HCT116 (cell line): ENCODE results near the gene TLR3. TPM values are rescaled to one million over a fixed set of nuclear protein-coding genes. Genes with fewer than 3 reads are reported as not detected.

Source experiments
- JUND ChIP-seq: IDR thresholded peaks from 2 replicates; pipeline ENCODE4 v1.6.1; 2012
- total RNA-seq: library from RNA; stranded (reverse); gene quantifications from one replicate; pipeline ENCODE4 v1.2.1, GENCODE V29; 2021; ENCODE audit not compliant: unreplicated experiment

TLR3 gene
- total RNA-seq, 1 experiment from 2014 or later: 1.3 TPM

- no peak for TF ChIP-seq JUND
Measured at GRCh38 chr4:186137196-186137794, 68.3 kb downstream of the TLR3 start (continued).

Other genes with a start within 250 kb of the TLR3 start
- 8.9 TPM for gene FAM149A, start 35.5 kb downstream of the TLR3 start, total RNA-seq
- gene CYP4V2, start 122.4 kb downstream of the TLR3 start, total RNA-seq: 8.6 TPM
- 0.10 TPM for gene KLKB1, start 158.4 kb downstream of the TLR3 start, total RNA-seq
- gene F11, start 197.0 kb downstream of the TLR3 start, total RNA-seq: not detected